Measurements from ENCODE around the gene AGBL3. TPM values are rescaled to one million over a fixed set of nuclear protein-coding genes. Genes with fewer than 3 reads are reported as not detected.
A peak's percentile ranks its signal among the peaks of the same experiment; 100 is the strongest.

The AGBL3 gene
- total RNA-seq, 4 donors from 2014 or later, result 0.29 to 12.5 (median 5.3) TPM

DNA sequence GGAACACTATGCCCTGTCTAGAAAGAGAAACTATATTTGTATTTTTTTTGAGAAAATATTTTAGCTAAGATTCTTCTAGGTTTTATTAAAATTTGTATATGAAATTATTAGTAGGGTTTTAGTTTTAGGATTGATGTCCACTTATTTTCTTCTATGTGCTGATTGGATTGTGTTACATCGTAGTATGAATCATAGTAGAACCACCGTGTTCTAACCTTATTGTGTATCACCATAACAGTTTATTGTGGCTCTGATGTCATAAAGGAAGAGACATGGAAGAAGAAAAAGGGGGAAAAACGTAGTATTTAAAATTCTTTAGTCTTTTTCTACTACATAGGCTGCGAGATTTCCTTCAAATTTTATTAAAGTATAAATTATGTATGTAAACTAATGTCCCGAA, 1.9 kb downstream of the AGBL3 start:
- no peaks in the 10 kb centered on the region for H3K27me3 ChIP-seq
- no peak for TF ChIP-seq POLR2A (IDR thresholded peaks at IDR 0.05)
- TF ChIP-seq CTCF (IDR thresholded peaks at IDR 0.05), result no peak
- intact Hi-C loops (cut with DNase I; ENCODE audit: low total_unique reads), result no loop called here
- no peaks in the 10 kb centered on the region for H3K36me3 ChIP-seq
- H3K4me3 ChIP-seq, result no peak overlapping the region
- peak overlapping the region; percentile 25 to 95 for H3K27ac ChIP-seq
- H3K9me3 ChIP-seq, result no peaks in the 10 kb centered on the region
- H3K4me1 ChIP-seq, result peaks cover 0 to 6% of the 10 kb centered on the region in 2 donors
- DNase-seq, result no peak

- H3K27ac ChIP-seq, result peak overlapping the region; percentile 52 to 64
- H3K4me3 ChIP-seq, result no peak overlapping the region
- H3K9me3 ChIP-seq, result no peaks in the 10 kb centered on the region
- H3K36me3 ChIP-seq, result no peaks in the 10 kb centered on the region
- DNase-seq, result no peak
- peaks cover 2 to 14% of the 10 kb centered on the region in 2 donors for H3K4me1 ChIP-seq
- intact Hi-C loops (cut with DNase I; ENCODE audit: low total_unique reads), result no loop called here
- no peaks in the 10 kb centered on the region for H3K27me3 ChIP-seq
- TF ChIP-seq POLR2A (IDR thresholded peaks at IDR 0.05), result no peak
- TF ChIP-seq CTCF (IDR thresholded peaks at IDR 0.05), result no peak
Measured at GRCh38 chr7:134991469-134992339, 5.4 kb downstream of the AGBL3 start.

GRCh38 chr7:134992626-134993179, 6.4 kb downstream of the AGBL3 start:
- Histone ChIP-seq H3K9me3 (no peaks in the 10 kb centered on the region), H3K4me3 (no peak overlapping the region), H3K4me1 (peaks cover 4 to 19% of the 10 kb centered on the region in 2 donors), H3K27ac (peak overlapping the region; percentile 52 to 64), H3K27me3 (no peaks in the 10 kb centered on the region), H3K36me3 (no peaks in the 10 kb centered on the region)
- DNase-seq, result peak; percentile 28 to 30
- TF ChIP-seq POLR2A (IDR thresholded peaks at IDR 0.05) (no peak), CTCF (IDR thresholded peaks at IDR 0.05) (no peak)
- intact Hi-C loops (cut with DNase I; ENCODE audit: low total_unique reads), result no loop called here

DNA sequence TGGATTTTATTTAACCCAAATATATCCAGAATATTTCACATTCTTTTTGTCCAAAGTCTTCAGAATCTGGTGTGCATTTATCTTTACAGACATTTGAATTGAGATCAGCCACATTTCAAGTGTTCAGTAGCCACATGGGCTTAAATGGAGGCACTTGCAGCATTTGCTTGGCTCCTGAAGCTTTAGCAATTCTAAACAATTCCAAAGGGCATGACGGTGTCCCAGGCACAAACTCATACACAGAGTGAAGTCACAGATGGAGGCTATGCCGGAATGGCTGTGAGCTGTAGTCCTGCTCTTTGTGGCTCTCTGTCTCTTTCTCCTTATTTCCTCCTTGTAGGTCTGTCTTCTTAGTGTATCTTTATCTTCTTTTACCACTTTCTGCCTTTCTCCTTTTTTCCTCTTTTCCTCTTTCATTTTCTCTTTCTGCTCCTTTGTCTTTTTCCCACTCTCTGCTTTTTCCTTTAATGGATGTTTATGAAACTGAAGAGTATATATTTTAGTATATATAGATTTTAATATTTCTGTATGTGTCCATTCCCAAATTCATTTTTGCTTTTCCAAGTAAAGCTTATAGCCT, 7.7 kb downstream of the AGBL3 start:
- intact Hi-C loops (cut with DNase I; ENCODE audit: low total_unique reads), result no loop called here
- no peaks in the 10 kb centered on the region for H3K36me3 ChIP-seq
- TF ChIP-seq CTCF (IDR thresholded peaks at IDR 0.05) (no peak), POLR2A (IDR thresholded peaks at IDR 0.05) (no peak)
- no peaks in the 10 kb centered on the region for H3K27me3 ChIP-seq
- no peak overlapping the region for H3K4me3 ChIP-seq
- no peaks in the 10 kb centered on the region for H3K9me3 ChIP-seq
- DNase-seq, result no peak
- peaks cover 4 to 19% of the 10 kb centered on the region in 2 donors for H3K4me1 ChIP-seq
- peak overlapping the region; percentile 52 to 64 for H3K27ac ChIP-seq

All from uterus (tissue), 4 donors.